Left kidney (tissue), 2 donors: Measurements from ENCODE around the gene PPP4R3B. TPM values are rescaled to one million over a fixed set of nuclear protein-coding genes. Genes with fewer than 3 reads are reported as not detected.

Experiments
- DNase-seq: peaks from one replicate; pipeline ENCODE4 v3.0.0-alpha.2; 2013
- polyA plus RNA-seq: library from polyadenylated mRNA; unstranded; fragments of 120-200 nt; gene quantifications from one replicate; pipeline ENCODE4 v1.2.1, GENCODE V29; 2013; ENCODE audit not compliant: insufficient read length

PPP4R3B gene
- polyA plus RNA-seq, 1 donor: 90.8 TPM

- no peak for DNase-seq
Observed at GRCh38 chr2:55519938-55520885, 97.2 kb downstream of the PPP4R3B start.

- peak; percentile 17 for DNase-seq
Observed at GRCh38 chr2:55518841-55519165, 98.6 kb downstream of the PPP4R3B start.

GRCh38 chr2:55511508-55512124 lies 105.8 kb downstream of the PPP4R3B start:
- peak; percentile 25 for DNase-seq

- DNase-seq: no peak
Observed at GRCh38 chr2:55502590-55503141, 114.8 kb downstream of the PPP4R3B start.

- DNase-seq: no peak
Observed at GRCh38 chr2:55500025-55500424, 117.4 kb downstream of the PPP4R3B start.

GRCh38 chr2:55498582-55498981 lies 118.8 kb downstream of the PPP4R3B start:
- no peak for DNase-seq

Other genes with a start within 250 kb of the PPP4R3B start
- 95.7 TPM for gene CCDC88A, start 197.8 kb downstream of the PPP4R3B start, polyA plus RNA-seq
- gene CFAP36, start 97.9 kb downstream of the PPP4R3B start, polyA plus RNA-seq: 116 TPM
- 31.0 TPM for gene PNPT1, start 76.2 kb upstream of the PPP4R3B start, polyA plus RNA-seq